Astrocyte of the spinal cord (primary cell): ENCODE measurements around the gene CHST14.
A peak's percentile ranks its signal among the peaks of the same experiment; 100 is the strongest.

Source experiments
- DNase-seq: peaks from one replicate; pipeline ENCODE4 v3.0.0; 2011; ENCODE audit warnings: low read depth, low spot score
- H3K4me3 ChIP-seq: 2 replicates; pipeline ENCODE4 v1.5.1; 2011; ENCODE audit warnings: low read depth, mild to moderate bottlenecking, low read length, moderate library complexity
- in situ Hi-C: cut with HindIII; loops from 2 replicates; pipeline ENCODE4 v1.10.0; 2017; ENCODE audit warnings: low sequenced_read_pairs
- TF ChIP-seq, protein P1 (sequence below): IDR thresholded peaks from 2 replicates; pipeline ENCODE4 v1.5.1; 2012; ENCODE audit warnings: low read depth, mild to moderate bottlenecking, low read length, inconsistent platforms

The CHST14 gene, protein sequence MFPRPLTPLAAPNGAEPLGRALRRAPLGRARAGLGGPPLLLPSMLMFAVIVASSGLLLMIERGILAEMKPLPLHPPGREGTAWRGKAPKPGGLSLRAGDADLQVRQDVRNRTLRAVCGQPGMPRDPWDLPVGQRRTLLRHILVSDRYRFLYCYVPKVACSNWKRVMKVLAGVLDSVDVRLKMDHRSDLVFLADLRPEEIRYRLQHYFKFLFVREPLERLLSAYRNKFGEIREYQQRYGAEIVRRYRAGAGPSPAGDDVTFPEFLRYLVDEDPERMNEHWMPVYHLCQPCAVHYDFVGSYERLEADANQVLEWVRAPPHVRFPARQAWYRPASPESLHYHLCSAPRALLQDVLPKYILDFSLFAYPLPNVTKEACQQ

GRCh38 chr15:40470423-40471104, at the start of gene CHST14:
TSS of gene CHST14 (plus strand) at chr15:40470984. CDS start at chr15:40471214, 230 bp downstream.
- peak; percentile 39 for DNase-seq
- in situ Hi-C loops: no loop called here
- TF ChIP-seq, protein P1, sequence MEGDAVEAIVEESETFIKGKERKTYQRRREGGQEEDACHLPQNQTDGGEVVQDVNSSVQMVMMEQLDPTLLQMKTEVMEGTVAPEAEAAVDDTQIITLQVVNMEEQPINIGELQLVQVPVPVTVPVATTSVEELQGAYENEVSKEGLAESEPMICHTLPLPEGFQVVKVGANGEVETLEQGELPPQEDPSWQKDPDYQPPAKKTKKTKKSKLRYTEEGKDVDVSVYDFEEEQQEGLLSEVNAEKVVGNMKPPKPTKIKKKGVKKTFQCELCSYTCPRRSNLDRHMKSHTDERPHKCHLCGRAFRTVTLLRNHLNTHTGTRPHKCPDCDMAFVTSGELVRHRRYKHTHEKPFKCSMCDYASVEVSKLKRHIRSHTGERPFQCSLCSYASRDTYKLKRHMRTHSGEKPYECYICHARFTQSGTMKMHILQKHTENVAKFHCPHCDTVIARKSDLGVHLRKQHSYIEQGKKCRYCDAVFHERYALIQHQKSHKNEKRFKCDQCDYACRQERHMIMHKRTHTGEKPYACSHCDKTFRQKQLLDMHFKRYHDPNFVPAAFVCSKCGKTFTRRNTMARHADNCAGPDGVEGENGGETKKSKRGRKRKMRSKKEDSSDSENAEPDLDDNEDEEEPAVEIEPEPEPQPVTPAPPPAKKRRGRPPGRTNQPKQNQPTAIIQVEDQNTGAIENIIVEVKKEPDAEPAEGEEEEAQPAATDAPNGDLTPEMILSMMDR: no peak

GRCh38 chr15:40421246-40422157, 49.3 kb upstream of the CHST14 start:
- no peak overlapping the region for H3K4me3 ChIP-seq
- TF ChIP-seq, protein P1: peak; percentile 98
- in situ Hi-C loops: loop anchor here (25.0 kb wide), 1 partner anchor 134 kb away; the partner anchor contains the start of gene ANKRD63
- peak; percentile 54 for DNase-seq

More at GRCh38 chr15:40470423-40471104, at the start of gene CHST14:
- H3K4me3 ChIP-seq: peak within 1 kb of the TSS; percentile 56

GRCh38 chr15:40424483-40425115, 46.2 kb upstream of the CHST14 start:
- in situ Hi-C loops: loop anchor here (25.0 kb wide), 1 partner anchor 137 kb away; the partner anchor contains the start of gene ANKRD63
- no peak overlapping the region for H3K4me3 ChIP-seq
- TF ChIP-seq, protein P1: no peak
- DNase-seq: no peak

DNA sequence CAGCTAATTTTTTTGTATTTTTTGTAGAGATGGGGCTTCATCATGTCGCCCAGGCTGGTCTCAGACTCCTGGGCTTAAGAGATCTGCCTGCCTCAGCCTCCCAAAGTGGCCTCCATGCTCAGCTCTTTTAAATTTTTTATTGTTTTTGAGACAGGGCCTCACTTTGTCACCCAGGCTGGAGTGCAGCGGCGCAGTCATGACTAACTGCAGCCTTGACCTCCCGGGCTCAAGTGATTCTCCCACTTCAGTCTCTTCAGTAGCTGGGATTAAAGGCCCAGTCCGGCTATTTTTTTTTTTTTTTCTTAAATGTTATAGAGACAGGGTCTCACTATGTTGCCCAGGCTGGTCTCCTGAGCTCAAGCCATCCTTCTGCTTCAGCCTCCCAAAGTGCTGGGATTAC, 45.1 kb upstream of the CHST14 start:
- no peak for DNase-seq
- TF ChIP-seq, protein P1: no peak
- in situ Hi-C loops: no loop called here
- H3K4me3 ChIP-seq: no peak overlapping the region

DNA sequence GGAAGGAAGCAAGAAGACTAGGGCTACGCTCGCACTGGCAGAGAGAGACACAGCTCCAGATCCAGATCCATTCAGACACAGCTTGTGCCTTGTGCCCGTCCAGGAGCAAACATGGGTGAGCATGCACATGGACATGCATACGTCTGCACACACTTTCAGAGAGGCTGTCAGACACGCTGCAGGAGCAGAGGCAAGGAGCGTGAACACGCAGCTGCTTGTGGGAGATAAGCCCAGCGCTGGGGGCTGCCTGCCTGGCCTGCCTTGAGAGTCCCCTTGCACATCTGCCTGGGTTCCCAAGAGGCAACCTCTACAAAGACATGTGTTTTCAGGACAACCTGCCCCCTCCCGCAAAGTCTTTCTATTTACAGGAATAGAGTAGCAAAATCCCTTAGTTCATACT, 43.6 kb upstream of the CHST14 start:
- H3K4me3 ChIP-seq: no peak overlapping the region
- TF ChIP-seq, protein P1: no peak
- in situ Hi-C loops: no loop called here

More for the DNA sequence above, 43.6 kb upstream of the CHST14 start:
- DNase-seq: no peak
